HCT116 (cell line): ENCODE results near the gene IFNW1. TPM values are rescaled to one million over a fixed set of nuclear protein-coding genes. Genes with fewer than 3 reads are reported as not detected.
A peak's percentile ranks its signal among the peaks of the same experiment; 100 is the strongest.

Experiments
- ATAC-seq: fragments of 200-7000 bp; cut with Tn5 transposase; 2 replicates; pipeline ENCODE4 v1.9.1; 2020; ENCODE audit warnings: mild to moderate bottlenecking, moderate library complexity
- BruUV-seq: library from RNA; stranded (reverse); fragments of 400-500 nt; replicated peaks from 2 replicates; lab custom pipeline; 2021; lab: Mats Ljungman, UMichigan
- CTCF ChIA-PET: fragments of 300-600 bp; sonication (Branson Sonifier 250); formaldehyde crosslinking; loops from one replicate; lab custom pipeline; 2021; ENCODE audit warnings: antibody characterized with exemption; lab: Charles Lee
- POLR2A ChIA-PET: fragments of 300-600, 350-600 bp; sonication (Branson Sonifier 250); formaldehyde crosslinking; loops from one replicate; lab custom pipeline; 2021; ENCODE audit warnings: antibody characterized with exemption; lab: Charles Lee
- RAD21 ChIA-PET, 2 experiments: fragments of 300-600 bp; sonication (Branson Sonifier 250); formaldehyde crosslinking; loops; one replicate each; lab custom pipeline; 2023; ENCODE audit warnings: low total read pairs in 2 of 2; ENCODE audit not compliant: uncharacterized antibody in 2 of 2, unreplicated experiment in 2 of 2, low non-redundant PET in 1 of 2; lab: Charles Lee
- DNase-seq: peaks from one replicate; pipeline ENCODE4 v3.0.0-alpha.2; 2010; ENCODE audit warnings: low read depth, low spot score
- H2AFZ ChIP-seq: fragments of 200-600 bp; shearing (Covaris generic), sonication (generic); 2 replicates; pipeline ENCODE4 v1.6.1; 2017; ENCODE audit warnings: low read depth, mixed run types, mixed read lengths, antibody characterized with exemption, low read length; ENCODE audit not compliant: poor library complexity, severe bottlenecking
- H3K27ac ChIP-seq: 2 replicates; pipeline ENCODE4 v1.5.1; 2012; ENCODE audit warnings: low read depth, low read length
- H3K27me3 ChIP-seq: fragments of 200-600 bp; sonication (generic); 2 replicates; pipeline ENCODE4 v1.6.1; 2016; ENCODE audit warnings: mixed run types, low read length, mixed read lengths; ENCODE audit not compliant: insufficient read depth
- H3K36me3 ChIP-seq, 2 experiments: fragments of 200-500 bp in 1 of 2; fragments of 200-600 bp in 1 of 2; sonication (Bioruptor generic) in 1 of 2; sonication (generic) in 1 of 2; 2 replicates each; pipeline versions ENCODE4 v1.5.1 to v1.6.1; 2014 to 2016; ENCODE audit warnings: low read length in 2 of 2, inconsistent platforms in 1 of 2, mixed read lengths in 1 of 2, mixed run types in 1 of 2; ENCODE audit not compliant: insufficient read depth in 2 of 2, control insufficient read depth in 1 of 2
- H3K4me1 ChIP-seq, 2 experiments: fragments of 200-600 bp in 1 of 2; sonication (generic) in 1 of 2; 2 replicates each; pipeline versions ENCODE4 v1.5.1 to v1.6.1; 2012 to 2017; ENCODE audit warnings: low read length in 2 of 2, inconsistent platforms in 1 of 2, mild to moderate bottlenecking in 1 of 2, mixed read lengths in 1 of 2, mixed run types in 1 of 2, moderate library complexity in 1 of 2; ENCODE audit not compliant: insufficient read depth in 2 of 2, control insufficient read depth in 1 of 2
- H3K4me2 ChIP-seq: fragments of 200-600 bp; sonication (generic); 2 replicates; pipeline ENCODE4 v1.6.1; 2017; ENCODE audit warnings: mixed run types, low read length, mixed read lengths
- H3K4me3 ChIP-seq, 2 experiments: fragments of 200-600 bp in 1 of 2; sonication (generic) in 1 of 2; replicated peaks in 1 of 2; 2 replicates each; pipeline ENCODE4 v1.5.1; 2011 to 2016; ENCODE audit warnings: low read length in 2 of 2, control low read depth in 1 of 2, low read depth in 1 of 2, mild to moderate bottlenecking in 1 of 2, mixed read lengths in 1 of 2, mixed run types in 1 of 2
- H3K79me2 ChIP-seq: fragments of 200-600 bp; sonication (generic); 2 replicates; pipeline ENCODE4 v1.6.1; 2017; ENCODE audit warnings: mild to moderate bottlenecking, mixed run types, low read length, moderate library complexity, mixed read lengths; ENCODE audit not compliant: insufficient read depth
- H3K9ac ChIP-seq: fragments of 200-600 bp; sonication (generic); 2 replicates; pipeline ENCODE4 v1.6.1; 2016; ENCODE audit warnings: low read length, mixed read lengths
- H3K9me2 ChIP-seq: fragments of 200-600 bp; sonication (generic), shearing (Covaris generic); 2 replicates; pipeline ENCODE4 v1.6.1; 2017; ENCODE audit warnings: mixed run types, mild to moderate bottlenecking, moderate library complexity; ENCODE audit not compliant: insufficient read depth
- H3K9me3 ChIP-seq, 2 experiments: fragments of 200-500 bp in 1 of 2; fragments of 200-600 bp in 1 of 2; sonication (Bioruptor generic) in 1 of 2; sonication (generic) in 1 of 2; 2 replicates each; pipeline ENCODE4 v1.6.1; 2014 to 2017; ENCODE audit warnings: low read length in 2 of 2, mixed read lengths in 2 of 2, inconsistent platforms in 1 of 2, low read depth in 1 of 2, mild to moderate bottlenecking in 1 of 2, mixed run types in 1 of 2, moderate library complexity in 1 of 2; ENCODE audit not compliant: control insufficient read depth in 1 of 2, insufficient read depth in 1 of 2
- H4K20me1 ChIP-seq: fragments of 200-600 bp; sonication (generic), shearing (Covaris generic); 2 replicates; pipeline ENCODE4 v1.6.1; 2017; ENCODE audit warnings: mixed run types, mild to moderate bottlenecking, moderate library complexity; ENCODE audit not compliant: insufficient read depth
- CEBPB ChIP-seq: IDR thresholded peaks from 2 replicates; pipeline ENCODE4 v1.6.1; 2012; ENCODE audit warnings: low read depth
- CTCF ChIP-seq, 3 experiments: fragments of 200-600 bp in 1 of 3; sonication (generic) in 1 of 3; IDR thresholded peaks in 2 of 3; conservative IDR thresholded peaks in 1 of 3; 2 replicates each; pipeline ENCODE4 v1.5.1; 2012 to 2017; ENCODE audit warnings: low read depth in 2 of 3, low read length in 2 of 3, antibody characterized with exemption in 1 of 3, borderline replicate concordance in 1 of 3, control low read depth in 1 of 3, mild to moderate bottlenecking in 1 of 3, mixed read lengths in 1 of 3, mixed run types in 1 of 3, moderate library complexity in 1 of 3; ENCODE audit not compliant: insufficient read depth in 1 of 3
- ELF1 ChIP-seq: IDR thresholded peaks from 2 replicates; pipeline ENCODE4 v1.6.1; 2012; ENCODE audit warnings: low read depth, borderline replicate concordance
- POLR2A ChIP-seq: IDR thresholded peaks from 2 replicates; pipeline ENCODE4 v1.7.0; 2011; ENCODE audit warnings: borderline replicate concordance; ENCODE audit not compliant: insufficient read depth, insufficient read length; ENCODE audit errors: extremely low read depth
- POLR2AphosphoS5 ChIP-seq: IDR thresholded peaks from 2 replicates; pipeline ENCODE4 v1.6.1; 2011; ENCODE audit warnings: mild to moderate bottlenecking, low read depth, low read length, moderate library complexity
- RAD21 ChIP-seq: IDR thresholded peaks from 2 replicates; pipeline ENCODE4 v1.6.1; 2012; ENCODE audit warnings: low read depth, mild to moderate bottlenecking
- SIN3A ChIP-seq: IDR thresholded peaks from 2 replicates; pipeline ENCODE4 v1.6.1; 2012; ENCODE audit warnings: low read depth
- YY1 ChIP-seq: IDR thresholded peaks from 2 replicates; pipeline ENCODE4 v1.6.1; 2011; ENCODE audit warnings: low read length, low read depth, moderate library complexity, mild to moderate bottlenecking; ENCODE audit not compliant: insufficient replicate concordance; ENCODE audit errors: extremely low read depth
- intact Hi-C: fragments of 100-400 bp; cut with micrococcal nuclease; formaldehyde crosslinking; loops from 2 replicates; pipeline ENCODE4 v1.10.0; 2022
- total RNA-seq: library from RNA; stranded (reverse); gene quantifications from one replicate; pipeline ENCODE4 v1.2.1, GENCODE V29; 2021; ENCODE audit not compliant: unreplicated experiment

Gene IFNW1
- total RNA-seq, 1 experiment from 2014 or later: not detected

DNA sequence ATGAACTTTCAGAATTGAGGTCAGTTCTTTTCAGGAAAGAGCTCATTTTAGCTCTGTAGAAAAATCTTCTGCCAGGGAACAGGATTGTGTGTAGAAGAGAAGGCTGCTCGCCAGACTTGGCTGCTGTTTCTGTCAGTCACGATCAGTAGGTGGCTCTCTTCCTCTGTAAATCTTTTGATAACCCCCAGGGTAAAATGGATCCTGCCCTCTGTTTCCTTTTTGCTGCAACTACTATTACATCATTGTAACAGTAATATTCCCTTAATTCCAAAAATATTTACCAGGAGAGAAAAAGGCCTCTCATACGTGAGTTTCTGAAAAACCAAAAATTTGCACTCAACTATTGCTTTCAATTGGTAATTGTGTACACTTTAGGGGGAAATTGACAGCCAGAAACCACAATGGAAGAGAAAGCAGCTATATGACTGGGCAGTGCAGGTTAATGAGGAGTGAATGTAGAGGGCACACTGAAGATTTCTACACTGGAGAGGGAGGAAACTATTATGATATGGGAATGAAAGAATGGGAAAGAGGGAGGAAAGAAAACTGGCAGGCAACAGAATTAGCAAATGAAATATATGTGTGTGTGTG lies 12.5 kb upstream of the IFNW1 start:
- Histone ChIP-seq H2AFZ (peak overlapping the region; percentile 96), H4K20me1 (no peaks in the 10 kb centered on the region), H3K27ac (no peak overlapping the region), H3K4me3 (0 out of 4 replicates have a peak overlapping the region, but pooled peaks of 1 of the 2 experiments have one; percentile 8), H3K4me2 (peak overlapping the region; percentile 44), H3K36me3 (no peaks in the 10 kb centered on the region), H3K79me2 (no peaks in the 10 kb centered on the region), H3K27me3 (no peaks in the 10 kb centered on the region), H3K9ac (no peak overlapping the region), H3K9me3 (no peaks in the 10 kb centered on the region), H3K9me2 (no peaks in the 10 kb centered on the region), H3K4me1 (peaks cover 0 to 8% of the 10 kb centered on the region in 2 experiments; a peak in 1 of 4 replicates)
- TF ChIP-seq POLR2A: no peak
- no peak for TF ChIP-seq SIN3A
- TF ChIP-seq ELF1: no peak
- TF ChIP-seq RAD21: peak; percentile 62
- no peak for TF ChIP-seq CEBPB
- TF ChIP-seq CTCF (IDR thresholded peaks at IDR 0.05 in 2 of 3, conservative IDR thresholded peaks at IDR 0.05 in 1 of 3; ENCODE audit: borderline replicate concordance in 1 of 3, insufficient read depth in 1 of 3, low read depth in 2 of 3, low read length in 2 of 3): peak; percentile 40 to 55 (median 46); a peak in 4 of 6 replicates
- TF ChIP-seq YY1: peak; percentile 68
- TF ChIP-seq POLR2AphosphoS5: no peak
- CTCF ChIA-PET: interaction anchor here (0.8 to 1.6 kb wide), 10 partner anchors 12 to 400 kb away, joined by 3 to 8 read pairs (median 4); partner anchors contain the start of gene IFNW1
- RAD21 ChIA-PET: no interaction called here
- peak; percentile 51 for DNase-seq
- peak; percentile 97 for ATAC-seq
- POLR2A ChIA-PET: no interaction called here
- intact Hi-C loops: no loop called here
- BruUV-seq: no TSS peak
